ENCODE results near the gene DLGAP1. TPM values are rescaled to one million over a fixed set of nuclear protein-coding genes. Genes with fewer than 3 reads are reported as not detected.

The DLGAP1 gene
- total and polyA plus RNA-seq, 2 of the 8 experiments (the other 6 are each of a cell fraction or from before 2014, with no cell fraction given), result 11.8 to 16.9 TPM

DNA sequence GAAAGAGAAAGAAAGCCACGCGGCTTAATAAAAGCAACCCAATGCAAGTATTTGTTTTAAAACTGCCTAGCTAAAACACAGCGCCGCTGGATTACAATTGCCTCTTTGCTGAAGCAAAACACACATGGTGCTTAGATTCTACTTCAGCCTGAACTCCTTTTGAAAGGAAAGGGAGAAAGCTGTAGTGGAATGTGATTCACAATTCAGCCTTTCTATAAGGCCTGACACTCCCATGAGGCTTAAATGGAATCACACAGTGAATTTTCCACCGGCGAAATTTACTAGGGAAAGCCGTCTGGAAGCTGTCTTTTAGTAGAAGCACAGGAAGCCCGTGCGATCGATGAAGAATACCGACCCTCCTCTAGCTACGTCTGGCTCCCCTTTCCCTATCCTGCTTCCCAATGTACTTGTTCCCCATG, 348.0 kb downstream of the DLGAP1 start:
- Histone ChIP-seq H2AK5ac (ENCODE audit: low read depth, low read length) (no peak overlapping the region), H3K4ac (replicated peaks; ENCODE audit: insufficient read length, low read depth, low read length) (no peak overlapping the region), H3K9me3 (ENCODE audit: insufficient read depth in 2 of 2, low read depth in 1 of 2, low read length in 1 of 2) (no peaks in the 10 kb centered on the region), H2AFZ (ENCODE audit: low read length) (peak overlapping the region; percentile 38; the same call in 1 of the 2 replicates), H3K27me3 (replicated peaks in 1 of 4; ENCODE audit: control insufficient read depth in 3 of 4, extremely low read depth in 1 of 4, insufficient read depth in 3 of 4, low read length in 3 of 4) (no peaks in the 10 kb centered on the region), H4K20me1 (replicated peaks in 1 of 2; ENCODE audit: control insufficient read depth in 1 of 2, insufficient read depth in 2 of 2, low read length in 2 of 2) (no peaks in the 10 kb centered on the region), H3K79me1 (ENCODE audit: low read depth, low read length) (no peaks in the 10 kb centered on the region), H4K91ac (replicated peaks; ENCODE audit: insufficient read length, low read length) (peak overlapping the region; percentile 29), H3K4me3 (ENCODE audit: extremely low read depth in 1 of 4, insufficient read depth in 2 of 4, low read depth in 3 of 4, low read length in 4 of 4) (no peak overlapping the region), H3K14ac (ENCODE audit: insufficient read length) (no peak overlapping the region), H3K4me1 (replicated peaks in 1 of 4; ENCODE audit: control insufficient read depth in 3 of 4, insufficient read depth in 4 of 4, low read length in 3 of 4) (peaks cover 2 to 14% (median 9%) of the 10 kb centered on the region in 4 experiments; a peak in 6 of 7 replicates), H3K23ac (ENCODE audit: insufficient read length) (no peak overlapping the region), H3K4me2 (ENCODE audit: insufficient read depth in 1 of 2, low read depth in 2 of 2, low read length in 2 of 2) (peak overlapping the region; percentile 12 to 27; a peak in 2 of 4 replicates), H2BK12ac (ENCODE audit: low read depth, low read length) (no peak overlapping the region; the same call in 1 of the 2 replicates), H2BK120ac (replicated peaks; ENCODE audit: low read depth, low read length) (no peak overlapping the region), H3K56ac (replicated peaks; ENCODE audit: insufficient read length, low read depth, low read length) (no peak overlapping the region), H4K5ac (ENCODE audit: insufficient read length, low read depth, low read length) (peak overlapping the region; percentile 32), H2BK15ac (ENCODE audit: low read length) (no peak overlapping the region), H3K36me3 (ENCODE audit: control insufficient read depth in 2 of 4, insufficient read depth in 4 of 4, low read length in 3 of 4) (no peaks in the 10 kb centered on the region; a peak in 1 of 8 replicates), H3K18ac (ENCODE audit: extremely low read depth, low read length) (peak overlapping the region; percentile 65), H2BK20ac (ENCODE audit: low read length) (peak overlapping the region; percentile 43; the same call in 1 of the 2 replicates), H2BK5ac (ENCODE audit: low read depth, low read length) (peak overlapping the region; percentile 83; the same call in 1 of the 2 replicates), H3K79me2 (ENCODE audit: control insufficient read depth in 1 of 2, insufficient read depth in 2 of 2, low read length in 2 of 2) (no peaks in the 10 kb centered on the region), H3K23me2 (ENCODE audit: low read depth, low read length) (no peaks in the 10 kb centered on the region), H4K8ac (ENCODE audit: extremely low read depth, insufficient read depth, low read length) (no peak overlapping the region), H3K27ac (ENCODE audit: low read depth, low read length) (peak overlapping the region; percentile 26; the same call in 1 of the 2 replicates), H3K9ac (replicated peaks in 1 of 4; ENCODE audit: extremely low read depth in 1 of 4, low read depth in 3 of 4, low read length in 3 of 4) (no peak overlapping the region)
- ChIA-PET POLR2A (ENCODE audit: partially characterized antibody) (interaction anchor here (1.1 to 2.1 kb wide), 4 partner anchors 11 to 229 kb away, joined by 4 to 6 read pairs (median 6); no protein-coding TSS in a partner anchor), CTCF (ENCODE audit: partially characterized antibody) (interaction anchor here (0.6 to 5.1 kb wide), 49 partner anchors 10 to 1277 kb away, joined by 3 to 69 read pairs (median 4); partner anchors contain the start of gene DLGAP1)
- DNase-seq (ENCODE audit: low read depth in 1 of 2, low spot score in 2 of 2) (no peak), FAIRE-seq (peak; percentile 60)
- WGBS, 2 experiments (ENCODE audit: extremely low coverage in 1 of 2, insufficient coverage in 1 of 2, insufficient read length in 1 of 2, insufficient replicate concordance in 2 of 2, low coverage in 1 of 2, low lambda C conversion rate in 2 of 2, missing lambda C conversion rate in 1 of 2), result 62% methylated on average over 12 of the region's 12 CpGs; no CpG with 5 or more reads in 1 of the 2 experiments
- TF ChIP-seq CEBPB (IDR thresholded peaks at IDR 0.05; ENCODE audit: low read depth, low read length) (no peak), TCF12 (IDR thresholded peaks at IDR 0.05; ENCODE audit: low read depth, low read length) (no peak), NRF1 (IDR thresholded peaks at IDR 0.05; ENCODE audit: low read depth, low read length) (no peak), TEAD4 (IDR thresholded peaks at IDR 0.05; ENCODE audit: low read depth, low read length) (no peak), ZNF274 (IDR thresholded peaks at IDR 0.05; ENCODE audit: borderline replicate concordance, extremely low read depth, low read length) (no peak), SUZ12 (IDR thresholded peaks at IDR 0.05; ENCODE audit: low read length) (no peak), RAD21 (IDR thresholded peaks at IDR 0.05 in 1 of 2, conservative IDR thresholded peaks at IDR 0.05 in 1 of 2; ENCODE audit: low read depth in 2 of 2, low read length in 2 of 2) (no peak), TAF7 (optimal IDR thresholded peaks at IDR 0.05; ENCODE audit: borderline replicate concordance, low read depth, low read length) (no peak), RXRA (IDR thresholded peaks at IDR 0.05; ENCODE audit: insufficient read depth, low read depth, low read length) (no peak), SP1 (IDR thresholded peaks at IDR 0.05; ENCODE audit: low read depth, low read length) (no peak)
- TF ChIP-seq, protein P1, sequence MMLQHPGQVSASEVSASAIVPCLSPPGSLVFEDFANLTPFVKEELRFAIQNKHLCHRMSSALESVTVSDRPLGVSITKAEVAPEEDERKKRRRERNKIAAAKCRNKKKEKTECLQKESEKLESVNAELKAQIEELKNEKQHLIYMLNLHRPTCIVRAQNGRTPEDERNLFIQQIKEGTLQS (IDR thresholded peaks at IDR 0.05; ENCODE audit: insufficient read depth, low read depth, low read length), result no peak
